ENCODE measurements around the gene COPA.

Gene COPA

GRCh38 chr1:160371346-160371631 is 28.2 kb upstream of the COPA start:
- Histone ChIP-seq H3K4me1 (ENCODE audit: control insufficient read depth in 5 of 5, insufficient read depth in 5 of 5, low read length in 5 of 5) (peaks cover 3 to 18% (median 15%) of the 10 kb centered on the region in 5 donors), H3K9ac (ENCODE audit: low read length in 5 of 5) (no peak overlapping the region), H3K4me3 (ENCODE audit: low read depth in 1 of 5, low read length in 5 of 5) (no peak overlapping the region), H3K27ac (ENCODE audit: low read depth, low read length) (no peak overlapping the region), H3K36me3 (ENCODE audit: control insufficient read depth in 5 of 5, insufficient read depth in 5 of 5, low read length in 5 of 5) (no peaks in the 10 kb centered on the region), H3K9me3 (ENCODE audit: control insufficient read depth in 5 of 5, low read length in 5 of 5) (no peaks in the 10 kb centered on the region), H3K27me3 (ENCODE audit: control insufficient read depth in 5 of 5, insufficient read depth in 4 of 5, low read length in 5 of 5) (peaks cover 0 to 6% (median 3%) of the 10 kb centered on the region in 5 donors)

DNA sequence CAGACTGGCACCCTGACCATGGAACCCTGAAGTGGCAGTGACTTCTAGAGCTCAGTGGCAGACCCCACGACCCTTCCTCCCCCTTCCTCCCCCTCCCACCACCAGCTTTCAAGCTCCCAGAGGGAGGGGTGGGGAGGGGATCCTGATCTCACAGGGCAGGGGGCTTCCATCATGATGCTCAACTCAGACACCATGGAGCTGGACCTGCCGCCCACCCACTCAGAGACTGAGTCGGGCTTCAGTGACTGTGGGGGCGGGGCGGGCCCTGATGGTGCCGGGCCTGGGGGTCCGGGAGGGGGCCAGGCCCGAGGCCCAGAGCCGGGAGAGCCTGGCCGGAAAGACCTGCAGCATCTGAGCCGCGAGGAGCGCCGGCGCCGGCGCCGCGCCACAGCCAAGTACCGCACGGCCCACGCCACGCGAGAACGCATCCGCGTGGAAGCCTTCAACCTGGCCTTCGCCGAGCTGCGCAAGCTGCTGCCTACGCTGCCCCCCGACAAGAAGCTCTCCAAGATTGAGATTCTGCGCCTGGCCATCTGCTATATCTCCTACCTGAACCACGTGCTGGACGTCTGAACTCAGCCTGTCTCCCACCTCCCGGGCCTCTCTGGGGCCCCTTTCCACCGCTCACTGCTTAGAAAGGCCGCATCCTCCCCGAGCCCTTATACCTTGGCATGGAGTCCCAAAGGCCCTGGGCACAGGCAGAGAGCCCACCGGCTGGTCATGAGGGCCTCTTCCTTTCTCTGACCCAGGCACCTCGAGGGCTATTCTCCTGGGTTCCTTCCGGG is 27.7 kb upstream of the COPA start:
- H3K4me3 ChIP-seq (ENCODE audit: low read depth in 1 of 5, low read length in 5 of 5), result no peak overlapping the region
- no peak overlapping the region for H3K27ac ChIP-seq (ENCODE audit: low read depth, low read length)
- no peaks in the 10 kb centered on the region for H3K36me3 ChIP-seq (ENCODE audit: control insufficient read depth in 5 of 5, insufficient read depth in 5 of 5, low read length in 5 of 5)
- H3K4me1 ChIP-seq (ENCODE audit: control insufficient read depth in 5 of 5, insufficient read depth in 5 of 5, low read length in 5 of 5), result peaks cover 0 to 12% (median 10%) of the 10 kb centered on the region in 5 donors
- H3K9ac ChIP-seq (ENCODE audit: low read length in 5 of 5), result no peak overlapping the region
- no peaks in the 10 kb centered on the region for H3K9me3 ChIP-seq (ENCODE audit: control insufficient read depth in 5 of 5, low read length in 5 of 5)
- peaks cover 0 to 6% (median 3%) of the 10 kb centered on the region in 5 donors for H3K27me3 ChIP-seq (ENCODE audit: control insufficient read depth in 5 of 5, insufficient read depth in 4 of 5, low read length in 5 of 5)

GRCh38 chr1:160369087-160369486 is 26.0 kb upstream of the COPA start:
- no peaks in the 10 kb centered on the region for H3K9me3 ChIP-seq (ENCODE audit: control insufficient read depth in 5 of 5, low read length in 5 of 5)
- H3K36me3 ChIP-seq (ENCODE audit: control insufficient read depth in 5 of 5, insufficient read depth in 5 of 5, low read length in 5 of 5), result no peaks in the 10 kb centered on the region
- H3K27me3 ChIP-seq (ENCODE audit: control insufficient read depth in 5 of 5, insufficient read depth in 4 of 5, low read length in 5 of 5), result peaks cover 0 to 4% (median 3%) of the 10 kb centered on the region in 5 donors
- H3K27ac ChIP-seq (ENCODE audit: low read depth, low read length), result no peak overlapping the region
- H3K9ac ChIP-seq (ENCODE audit: low read length in 5 of 5), result no peak overlapping the region
- no peaks in the 10 kb centered on the region for H3K4me1 ChIP-seq (ENCODE audit: control insufficient read depth in 5 of 5, insufficient read depth in 5 of 5, low read length in 5 of 5)
- no peak overlapping the region for H3K4me3 ChIP-seq (ENCODE audit: low read depth in 1 of 5, low read length in 5 of 5)

- H3K27me3 ChIP-seq (ENCODE audit: control insufficient read depth in 5 of 5, insufficient read depth in 4 of 5, low read length in 5 of 5), result peaks cover 0 to 4% (median 3%) of the 10 kb centered on the region in 5 donors
- H3K4me1 ChIP-seq (ENCODE audit: control insufficient read depth in 5 of 5, insufficient read depth in 5 of 5, low read length in 5 of 5), result peaks cover 0 to under 1% (median 0%) of the 10 kb centered on the region in 5 donors
Measured at GRCh38 chr1:160367934-160368923, 25.2 kb upstream of the COPA start.

DNA sequence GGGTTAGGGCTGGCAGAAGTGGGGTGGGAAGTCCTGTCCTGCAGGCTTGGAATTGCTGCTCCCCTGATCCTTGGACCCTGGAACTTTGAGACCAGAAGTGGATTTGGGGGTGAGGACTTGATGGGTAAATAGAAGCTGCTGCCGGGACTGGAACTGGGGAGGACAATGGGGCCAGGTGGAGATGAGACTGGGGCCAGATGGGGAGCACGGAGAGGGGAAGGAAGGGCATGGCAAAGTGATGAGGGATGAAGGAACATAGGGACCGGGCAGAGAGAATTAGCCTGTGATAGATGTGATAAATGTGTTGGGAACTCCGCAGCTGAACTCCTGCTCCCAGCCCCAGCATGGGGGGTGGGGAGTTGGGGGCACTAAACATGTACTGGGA is 24.5 kb upstream of the COPA start:
- Histone ChIP-seq H3K27ac (ENCODE audit: low read depth, low read length) (no peak overlapping the region), H3K36me3 (ENCODE audit: control insufficient read depth in 5 of 5, insufficient read depth in 5 of 5, low read length in 5 of 5) (no peaks in the 10 kb centered on the region), H3K4me3 (ENCODE audit: low read depth in 1 of 5, low read length in 5 of 5) (no peak overlapping the region), H3K4me1 (ENCODE audit: control insufficient read depth in 5 of 5, insufficient read depth in 5 of 5, low read length in 5 of 5) (peaks cover 0 to 7% (median 6%) of the 10 kb centered on the region in 5 donors), H3K9ac (ENCODE audit: low read length in 5 of 5) (no peak overlapping the region), H3K27me3 (ENCODE audit: control insufficient read depth in 5 of 5, insufficient read depth in 4 of 5, low read length in 5 of 5) (peaks cover 0 to 4% (median 3%) of the 10 kb centered on the region in 5 donors), H3K9me3 (ENCODE audit: control insufficient read depth in 5 of 5, low read length in 5 of 5) (no peaks in the 10 kb centered on the region)

More at GRCh38 chr1:160367934-160368923, 25.2 kb upstream of the COPA start:
- Histone ChIP-seq H3K27ac (ENCODE audit: low read depth, low read length) (no peak overlapping the region), H3K36me3 (ENCODE audit: control insufficient read depth in 5 of 5, insufficient read depth in 5 of 5, low read length in 5 of 5) (no peaks in the 10 kb centered on the region), H3K9me3 (ENCODE audit: control insufficient read depth in 5 of 5, low read length in 5 of 5) (no peaks in the 10 kb centered on the region), H3K4me3 (ENCODE audit: low read depth in 1 of 5, low read length in 5 of 5) (no peak overlapping the region), H3K9ac (ENCODE audit: low read length in 5 of 5) (no peak overlapping the region)

GRCh38 chr1:160366731-160367515 is 23.9 kb upstream of the COPA start, which contains the start of gene NHLH1:
TSS of gene NHLH1 (plus strand) at chr1:160367071. CDS start at chr1:160370732, 3,661 bp downstream.
- no peak within 1 kb of the TSS for H3K4me3 ChIP-seq (ENCODE audit: low read depth in 1 of 5, low read length in 5 of 5)
- H3K36me3 ChIP-seq (ENCODE audit: control insufficient read depth in 5 of 5, insufficient read depth in 5 of 5, low read length in 5 of 5), result no peaks in the 10 kb centered on the region
- no peak within 1 kb of the TSS for H3K9ac ChIP-seq (ENCODE audit: low read length in 5 of 5)
- no peaks in the 10 kb centered on the region for H3K9me3 ChIP-seq (ENCODE audit: control insufficient read depth in 5 of 5, low read length in 5 of 5)
- peaks cover 0 to 13% (median 11%) of the 10 kb centered on the region in 5 donors for H3K4me1 ChIP-seq (ENCODE audit: control insufficient read depth in 5 of 5, insufficient read depth in 5 of 5, low read length in 5 of 5)
- peaks cover 0 to 4% (median 3%) of the 10 kb centered on the region in 5 donors for H3K27me3 ChIP-seq (ENCODE audit: control insufficient read depth in 5 of 5, insufficient read depth in 4 of 5, low read length in 5 of 5)
- no peak within 1 kb of the TSS for H3K27ac ChIP-seq (ENCODE audit: low read depth, low read length)

- H3K4me3 ChIP-seq (ENCODE audit: low read depth in 1 of 5, low read length in 5 of 5), result no peak overlapping the region
- no peak overlapping the region for H3K27ac ChIP-seq (ENCODE audit: low read depth, low read length)
- no peak overlapping the region for H3K9ac ChIP-seq (ENCODE audit: low read length in 5 of 5)
- H3K27me3 ChIP-seq (ENCODE audit: control insufficient read depth in 5 of 5, insufficient read depth in 4 of 5, low read length in 5 of 5), result peaks cover 0 to 4% (median 3%) of the 10 kb centered on the region in 5 donors
- no peaks in the 10 kb centered on the region for H3K9me3 ChIP-seq (ENCODE audit: control insufficient read depth in 5 of 5, low read length in 5 of 5)
- peaks cover 0 to 25% (median 22%) of the 10 kb centered on the region in 5 donors for H3K4me1 ChIP-seq (ENCODE audit: control insufficient read depth in 5 of 5, insufficient read depth in 5 of 5, low read length in 5 of 5)
- H3K36me3 ChIP-seq (ENCODE audit: control insufficient read depth in 5 of 5, insufficient read depth in 5 of 5, low read length in 5 of 5), result peaks cover 0 to 6% (median 3%) of the 10 kb centered on the region in 5 donors
Measured at GRCh38 chr1:160365325-160365724, 22.3 kb upstream of the COPA start.

DNA sequence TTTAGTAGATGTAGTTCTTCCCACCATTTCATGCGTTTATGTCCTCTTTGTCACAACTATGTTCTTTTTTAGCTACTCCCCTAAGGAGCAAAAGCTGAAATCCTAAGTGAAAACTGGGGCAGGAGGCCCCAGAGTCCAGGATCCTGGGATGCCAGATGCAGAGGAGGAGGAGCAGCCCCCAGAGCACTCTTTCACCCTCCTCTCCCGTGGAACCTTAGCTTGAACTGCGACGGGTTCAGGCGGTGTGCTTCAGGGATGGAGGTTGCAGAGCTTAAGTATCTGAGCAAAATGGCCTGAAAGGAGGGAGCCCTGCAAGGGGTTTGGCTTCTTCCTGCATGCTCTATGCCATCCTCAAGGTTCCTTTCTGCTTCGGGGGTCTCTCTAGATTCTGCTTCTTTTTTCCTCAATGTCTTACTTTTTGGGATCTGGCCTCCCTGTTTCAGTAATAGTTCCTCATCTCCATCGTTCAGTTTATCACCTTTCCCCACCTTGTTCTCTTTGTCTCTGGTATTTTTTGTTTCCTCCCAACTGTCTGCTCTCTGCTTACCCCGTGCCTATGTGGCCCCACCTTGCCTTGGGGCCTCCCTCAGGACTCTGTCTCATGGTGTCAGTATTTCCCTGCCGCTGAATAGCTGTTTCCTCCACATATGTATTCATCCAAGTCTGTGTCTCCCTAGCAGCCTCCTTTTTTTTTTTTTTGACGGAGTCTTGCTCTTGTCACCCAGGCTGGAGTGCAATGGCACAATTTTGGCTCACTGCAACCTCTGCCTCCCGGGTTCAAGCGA is 21.1 kb upstream of the COPA start:
- no peak overlapping the region for H3K4me3 ChIP-seq (ENCODE audit: low read depth in 1 of 5, low read length in 5 of 5)
- peaks cover 0 to 4% (median 3%) of the 10 kb centered on the region in 5 donors for H3K27me3 ChIP-seq (ENCODE audit: control insufficient read depth in 5 of 5, insufficient read depth in 4 of 5, low read length in 5 of 5)
- no peaks in the 10 kb centered on the region for H3K9me3 ChIP-seq (ENCODE audit: control insufficient read depth in 5 of 5, low read length in 5 of 5)
- peaks cover 0 to 25% (median 22%) of the 10 kb centered on the region in 5 donors for H3K4me1 ChIP-seq (ENCODE audit: control insufficient read depth in 5 of 5, insufficient read depth in 5 of 5, low read length in 5 of 5)
- H3K36me3 ChIP-seq (ENCODE audit: control insufficient read depth in 5 of 5, insufficient read depth in 5 of 5, low read length in 5 of 5), result peaks cover 0 to 17% (median 13%) of the 10 kb centered on the region in 5 donors
- H3K27ac ChIP-seq (ENCODE audit: low read depth, low read length), result no peak overlapping the region
- no peak overlapping the region for H3K9ac ChIP-seq (ENCODE audit: low read length in 5 of 5)

- peak overlapping the region in 2 of 5 donors; percentile 13 to 17 for H3K9ac ChIP-seq (ENCODE audit: low read length in 5 of 5)
- H3K27me3 ChIP-seq (ENCODE audit: control insufficient read depth in 5 of 5, insufficient read depth in 4 of 5, low read length in 5 of 5), result peaks cover 0 to 4% (median 3%) of the 10 kb centered on the region in 5 donors
- H3K27ac ChIP-seq (ENCODE audit: low read depth, low read length), result peak overlapping the region; percentile 54
- H3K4me1 ChIP-seq (ENCODE audit: control insufficient read depth in 5 of 5, insufficient read depth in 5 of 5, low read length in 5 of 5), result peaks cover 0 to 27% (median 27%) of the 10 kb centered on the region in 5 donors
- H3K4me3 ChIP-seq (ENCODE audit: low read depth in 1 of 5, low read length in 5 of 5), result no peak overlapping the region
- peaks cover 0 to 23% (median 19%) of the 10 kb centered on the region in 5 donors for H3K36me3 ChIP-seq (ENCODE audit: control insufficient read depth in 5 of 5, insufficient read depth in 5 of 5, low read length in 5 of 5)
- no peaks in the 10 kb centered on the region for H3K9me3 ChIP-seq (ENCODE audit: control insufficient read depth in 5 of 5, low read length in 5 of 5)
Measured at GRCh38 chr1:160363010-160363409, 20.0 kb upstream of the COPA start.

Data from subcutaneous abdominal adipose tissue (tissue), 5 donors.